GM18951 (cell line): ENCODE results near the gene P3H2.
"Not testable (repeated sequence)": the region's sequence is repeated elsewhere in the genome, so short reads cannot be mapped to it uniquely, and the experiment has no call there.

ENCODE experiments used
- POLR2A ChIP-seq: IDR thresholded peaks from 4 replicates; pipeline ENCODE4 v1.6.1; 2011; ENCODE audit warnings: mild to moderate bottlenecking; ENCODE audit not compliant: insufficient read length, insufficient read depth; ENCODE audit errors: extremely low read depth
- in situ Hi-C: fragments of 300-500 bp; cut with MboI; formaldehyde crosslinking; loops from one replicate; pipeline ENCODE4 v1.12.0; 2022; ENCODE audit warnings: low sequenced_read_pairs, mixed read lengths, inconsistent platforms; ENCODE audit not compliant: unreplicated experiment

P3H2 gene

GRCh38 chr3:190089711-190090110 lies 31.0 kb downstream of the P3H2 start:
- in situ Hi-C loops: no loop called here

DNA sequence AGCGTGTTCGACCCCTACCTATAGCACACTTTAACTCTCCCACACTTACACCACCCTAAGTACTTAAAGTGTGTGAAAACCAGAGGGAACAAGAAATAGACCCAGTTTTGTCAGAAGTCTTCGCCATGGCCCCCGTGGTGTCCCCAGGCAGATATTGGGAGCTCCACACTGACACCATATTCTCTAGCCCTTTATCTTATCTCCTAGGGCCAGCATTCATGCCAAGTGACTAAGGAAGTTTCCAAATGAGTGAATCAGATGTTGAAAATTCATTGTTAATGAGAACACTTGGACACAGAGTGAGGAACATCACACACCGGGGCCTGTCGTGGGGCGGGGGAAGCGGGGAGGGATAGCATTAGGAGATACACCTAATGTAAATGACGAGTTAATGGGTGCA lies 31.8 kb downstream of the P3H2 start:
- in situ Hi-C loops: no loop called here
- TF ChIP-seq POLR2A: no peak

More at GRCh38 chr3:190089711-190090110, 31.0 kb downstream of the P3H2 start:
- no peak for TF ChIP-seq POLR2A

DNA sequence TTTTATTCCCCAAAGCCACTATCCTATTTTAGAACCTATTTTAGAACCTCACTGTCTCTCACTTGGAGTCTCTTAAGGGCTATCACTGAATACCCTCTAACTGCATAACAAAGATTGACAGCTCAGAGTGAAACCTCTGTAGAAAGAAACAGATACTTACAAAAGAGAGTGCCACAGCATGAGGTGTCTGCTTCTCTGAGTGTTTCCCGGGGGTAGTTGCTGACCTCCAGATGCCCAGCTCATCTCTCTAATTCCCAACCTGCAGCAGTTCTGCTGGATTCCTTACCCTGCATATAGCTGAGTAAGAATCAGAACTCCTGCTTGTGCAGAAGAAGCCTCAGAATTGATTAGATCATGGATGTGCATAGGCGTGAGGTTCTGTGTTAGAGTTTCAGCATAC lies 34.5 kb downstream of the P3H2 start:
- TF ChIP-seq POLR2A: no peak
- in situ Hi-C loops: no loop called here

GRCh38 chr3:190084983-190085382 lies 35.7 kb downstream of the P3H2 start:
- no peak for TF ChIP-seq POLR2A
- in situ Hi-C loops: no loop called here

GRCh38 chr3:190083635-190084034 lies 37.1 kb downstream of the P3H2 start:
- in situ Hi-C loops: no loop called here
- no peak for TF ChIP-seq POLR2A

GRCh38 chr3:190081389-190081788 lies 39.3 kb downstream of the P3H2 start:
- TF ChIP-seq POLR2A: no peak
- in situ Hi-C loops: no loop called here

GRCh38 chr3:190079173-190079572 lies 41.5 kb downstream of the P3H2 start:
- in situ Hi-C loops: not testable (repeated sequence)

DNA sequence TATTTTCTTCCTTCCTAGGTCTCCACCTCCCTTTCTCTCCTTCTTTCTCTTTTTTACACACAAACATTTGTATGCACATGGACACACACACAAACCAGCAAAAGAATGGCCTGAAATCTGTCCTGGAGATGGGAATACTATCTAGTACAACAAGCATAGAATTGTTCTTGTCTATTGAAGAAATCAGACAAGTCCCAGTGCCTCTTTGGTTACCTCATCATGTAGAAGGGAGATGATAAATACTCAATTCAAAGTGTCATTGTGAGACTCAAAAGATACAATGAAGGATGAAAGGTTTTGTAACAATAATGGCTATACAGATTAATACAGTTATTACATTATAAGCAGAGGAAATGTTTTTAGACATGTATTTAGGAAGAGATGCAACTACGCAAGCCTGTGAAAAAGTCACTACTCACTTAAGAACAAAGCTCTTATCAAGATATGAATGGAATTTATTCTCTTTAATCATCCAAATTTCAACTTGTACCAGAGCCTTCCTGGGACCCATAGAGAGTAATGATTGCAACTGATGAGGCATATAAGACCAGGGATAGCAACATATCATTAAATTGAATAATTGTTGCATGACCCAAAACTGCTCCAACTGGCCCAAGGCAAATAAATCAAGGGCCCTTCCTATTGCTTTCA lies 43.2 kb downstream of the P3H2 start:
- no peak for TF ChIP-seq POLR2A
- in situ Hi-C loops: no loop called here

DNA sequence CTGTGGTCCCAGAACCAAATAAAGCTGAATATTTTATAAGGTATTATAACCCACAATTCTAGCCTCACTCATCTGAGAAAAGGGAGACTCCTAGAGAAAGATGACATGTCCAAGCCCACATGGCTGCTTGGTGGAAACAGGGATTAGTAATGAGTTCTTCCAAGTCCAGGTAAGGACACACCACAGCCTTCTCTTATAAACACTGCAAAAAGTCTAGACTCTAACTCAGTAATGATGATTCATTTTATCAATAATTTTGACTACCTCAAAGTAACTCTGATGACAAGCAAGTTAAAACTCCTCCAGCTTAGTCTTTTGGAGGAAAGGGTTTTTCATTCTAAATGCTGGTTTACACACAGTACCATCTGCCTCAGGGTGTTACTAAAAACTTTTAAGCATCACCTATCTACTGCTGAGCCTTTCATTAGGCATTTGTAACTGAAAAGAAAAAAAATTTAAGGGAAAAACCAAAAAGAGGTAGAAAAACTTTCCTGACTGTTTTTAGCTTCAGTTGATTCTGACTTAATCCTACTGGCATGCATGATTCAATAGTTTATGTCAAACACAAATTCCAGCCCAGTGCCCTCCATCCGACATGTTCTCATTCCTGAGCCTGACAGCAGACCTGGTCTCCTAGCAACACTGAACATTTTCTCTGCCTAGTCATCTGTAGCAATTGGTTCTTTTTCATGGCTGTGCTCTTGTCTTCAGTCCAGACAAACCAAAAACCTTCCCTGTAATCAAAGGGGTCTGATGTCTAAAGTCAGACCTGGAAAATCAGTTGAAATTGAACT lies 43.9 kb downstream of the P3H2 start:
- in situ Hi-C loops: no loop called here
- TF ChIP-seq POLR2A: no peak

GRCh38 chr3:190076136-190076535 lies 44.6 kb downstream of the P3H2 start:
- in situ Hi-C loops: no loop called here
- TF ChIP-seq POLR2A: no peak

GRCh38 chr3:190074817-190075216 lies 45.9 kb downstream of the P3H2 start:
- in situ Hi-C loops: no loop called here
- TF ChIP-seq POLR2A: no peak

GRCh38 chr3:190073264-190074008 lies 47.3 kb downstream of the P3H2 start:
- no peak for TF ChIP-seq POLR2A

GRCh38 chr3:190072856-190073255 lies 47.8 kb downstream of the P3H2 start:
- no peak for TF ChIP-seq POLR2A
- in situ Hi-C loops: no loop called here

More at GRCh38 chr3:190073264-190074008, 47.3 kb downstream of the P3H2 start:
- in situ Hi-C loops: no loop called here

- in situ Hi-C loops: not testable (repeated sequence)
These were observed 48.8 kb downstream of the P3H2 start for GRCh38 chr3:190071921-190072320.
